HEK293T (cell line): Measurements from ENCODE around the gene CYP11A1.

ENCODE experiments used
- CTCF ChIA-PET: fragments of 350-600 bp; formaldehyde crosslinking; extraction: SDS; loops from one replicate; lab custom pipeline; 2021; ENCODE audit warnings: antibody characterized with exemption, inconsistent platforms; lab: Yijun Ruan, JAX
- POLR2A ChIA-PET: fragments of 350-600 bp; formaldehyde crosslinking; extraction: SDS; loops from one replicate; lab custom pipeline; 2020; ENCODE audit warnings: antibody characterized with exemption, inconsistent platforms; lab: Yijun Ruan, JAX
- DNase-seq: peaks from one replicate; pipeline ENCODE4 v3.0.0; 2012; ENCODE audit warnings: mixed read lengths; ENCODE audit errors: extremely low spot score
- ARNT ChIP-seq: fragments of 450-650 bp; IDR thresholded peaks from 2 replicates; pipeline ENCODE4 v1.6.1; 2017; ENCODE audit warnings: mild to moderate bottlenecking
- BHLHE40 ChIP-seq: fragments of 450-650 bp; IDR thresholded peaks from 2 replicates; pipeline ENCODE4 v1.6.1; 2016; ENCODE audit warnings: mild to moderate bottlenecking, moderate library complexity, borderline replicate concordance
- CTBP1 ChIP-seq: fragments of 450-650 bp; IDR thresholded peaks from 2 replicates; pipeline ENCODE4 v1.6.1; 2016; ENCODE audit warnings: borderline replicate concordance
- ELF4 ChIP-seq: fragments of 450-650 bp; IDR thresholded peaks from 2 replicates; pipeline ENCODE4 v1.6.1; 2017; ENCODE audit warnings: antibody characterized with exemption
- FOXA1 ChIP-seq: fragments of 450-650 bp; IDR thresholded peaks from 2 replicates; pipeline ENCODE4 v1.6.1; 2016; ENCODE audit warnings: mild to moderate bottlenecking
- FOXK2 ChIP-seq: fragments of 450-650 bp; IDR thresholded peaks from 2 replicates; pipeline ENCODE4 v1.6.1; 2016; ENCODE audit warnings: mild to moderate bottlenecking
- FOXM1 ChIP-seq: fragments of 450-650 bp; IDR thresholded peaks from 2 replicates; pipeline ENCODE4 v1.6.1; 2017; ENCODE audit warnings: mild to moderate bottlenecking, borderline replicate concordance
- HDGF ChIP-seq: fragments of 450-650 bp; IDR thresholded peaks from 2 replicates; pipeline ENCODE4 v1.6.1; 2017; ENCODE audit warnings: antibody characterized with exemption, borderline replicate concordance
- L3MBTL2 ChIP-seq: fragments of 450-650 bp; conservative IDR thresholded peaks from 2 replicates; pipeline ENCODE4 v1.6.1; 2016; ENCODE audit warnings: mild to moderate bottlenecking
- LEF1 ChIP-seq: fragments of 450-650 bp; IDR thresholded peaks from 2 replicates; pipeline ENCODE4 v1.6.1; 2017; ENCODE audit warnings: mild to moderate bottlenecking, borderline replicate concordance
- NFRKB ChIP-seq: fragments of 450-650 bp; IDR thresholded peaks from 2 replicates; pipeline ENCODE4 v1.6.1; 2016; ENCODE audit warnings: mild to moderate bottlenecking, moderate library complexity
- SP1 ChIP-seq: fragments of 450-650 bp; IDR thresholded peaks from 2 replicates; pipeline ENCODE4 v1.6.1; 2017
- SUZ12 ChIP-seq: fragments of 450-650 bp; IDR thresholded peaks from 2 replicates; pipeline ENCODE4 v1.6.1; 2016; ENCODE audit warnings: mild to moderate bottlenecking
- TARDBP ChIP-seq: fragments of 450-650 bp; IDR thresholded peaks from 2 replicates; pipeline ENCODE4 v1.6.1; 2016
- ZNF384 ChIP-seq: fragments of 450-650 bp; IDR thresholded peaks from 2 replicates; pipeline ENCODE4 v1.6.1; 2016
- TF ChIP-seq, protein P1 (sequence below): fragments of 450-650 bp; IDR thresholded peaks from 2 replicates; pipeline ENCODE4 v1.6.1; 2016

The CYP11A1 gene

GRCh38 chr15:74406992-74407705 is 39.7 kb upstream of the CYP11A1 start:
- DNase-seq, result peak; percentile 32
- TF ChIP-seq CTBP1 (no peak), FOXA1 (no peak), LEF1 (no peak), SP1 (no peak), FOXK2 (no peak), ARNT (no peak), SUZ12 (no peak), TARDBP (no peak), HDGF (no peak), L3MBTL2 (no peak), NFRKB (no peak), ZNF384 (no peak), ELF4 (no peak), FOXM1 (no peak), BHLHE40 (no peak)
- TF ChIP-seq, protein P1, sequence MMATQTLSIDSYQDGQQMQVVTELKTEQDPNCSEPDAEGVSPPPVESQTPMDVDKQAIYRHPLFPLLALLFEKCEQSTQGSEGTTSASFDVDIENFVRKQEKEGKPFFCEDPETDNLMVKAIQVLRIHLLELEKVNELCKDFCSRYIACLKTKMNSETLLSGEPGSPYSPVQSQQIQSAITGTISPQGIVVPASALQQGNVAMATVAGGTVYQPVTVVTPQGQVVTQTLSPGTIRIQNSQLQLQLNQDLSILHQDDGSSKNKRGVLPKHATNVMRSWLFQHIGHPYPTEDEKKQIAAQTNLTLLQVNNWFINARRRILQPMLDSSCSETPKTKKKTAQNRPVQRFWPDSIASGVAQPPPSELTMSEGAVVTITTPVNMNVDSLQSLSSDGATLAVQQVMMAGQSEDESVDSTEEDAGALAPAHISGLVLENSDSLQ, result no peak
- CTCF ChIA-PET, result interaction anchor here (0.6 kb wide), 1 partner anchor 25 kb away, joined by 3 read pairs; no protein-coding TSS in a partner anchor
- POLR2A ChIA-PET, result interaction anchor here (1.0 kb wide), 1 partner anchor 191 kb away, joined by 3 read pairs; no protein-coding TSS in a partner anchor

- no peak for DNase-seq
- CTCF ChIA-PET, result no interaction called here
- POLR2A ChIA-PET, result interaction anchor here (1.0 kb wide), 1 partner anchor 192 kb away, joined by 3 read pairs; no protein-coding TSS in a partner anchor
- TF ChIP-seq NFRKB (no peak), ELF4 (no peak), FOXK2 (no peak), SUZ12 (no peak)
Observed at GRCh38 chr15:74406517-74406916, 39.1 kb upstream of the CYP11A1 start.

GRCh38 chr15:74405823-74406222 is 38.4 kb upstream of the CYP11A1 start:
- no peak for TF ChIP-seq NFRKB
- TF ChIP-seq SUZ12, result no peak
- no peak for TF ChIP-seq HDGF
- TF ChIP-seq TARDBP, result no peak
- TF ChIP-seq LEF1, result no peak
- no peak for TF ChIP-seq SP1
- TF ChIP-seq ARNT, result no peak
- TF ChIP-seq FOXA1, result no peak
- no peak for TF ChIP-seq FOXK2
- no peak for TF ChIP-seq CTBP1
- TF ChIP-seq, protein P1, result no peak
- no peak for TF ChIP-seq BHLHE40
- no peak for TF ChIP-seq ELF4
- no peak for DNase-seq
- CTCF ChIA-PET, result interaction anchor here (1.5 kb wide), 1 partner anchor 23 kb away, joined by 4 read pairs; no protein-coding TSS in a partner anchor
- POLR2A ChIA-PET, result no interaction called here

- POLR2A ChIA-PET, result interaction anchor here (0.9 kb wide), 1 partner anchor 57 kb away, joined by 3 read pairs; the partner anchor contains the start of gene UBL7
- DNase-seq, result no peak
- CTCF ChIA-PET, result interaction anchor here (0.8 kb wide), 1 partner anchor 28 kb away, joined by 4 read pairs; no protein-coding TSS in a partner anchor
- no peak for TF ChIP-seq FOXA1
Observed at GRCh38 chr15:74403991-74404563, 36.6 kb upstream of the CYP11A1 start.

- no peak for DNase-seq
- ChIA-PET CTCF (interaction anchor here (0.8 to 0.9 kb wide), 2 partner anchors 9 to 28 kb away, joined by 4 read pairs; no protein-coding TSS in a partner anchor), POLR2A (interaction anchor here (0.9 kb wide), 1 partner anchor 57 kb away, joined by 3 read pairs; the partner anchor contains the start of gene UBL7)
- TF ChIP-seq LEF1, result no peak
Observed at GRCh38 chr15:74403588-74403919, 36.1 kb upstream of the CYP11A1 start.

GRCh38 chr15:74402873-74403587 is 35.6 kb upstream of the CYP11A1 start:
- CTCF ChIA-PET, result interaction anchor here (0.8 to 0.9 kb wide), 2 partner anchors 10 to 27 kb away, joined by 4 read pairs; no protein-coding TSS in a partner anchor
- no peak for TF ChIP-seq ZNF384
- no peak for TF ChIP-seq NFRKB
- no peak for TF ChIP-seq CTBP1
- no peak for TF ChIP-seq ELF4
- TF ChIP-seq L3MBTL2, result no peak
- TF ChIP-seq, protein P1, result no peak
- no peak for TF ChIP-seq BHLHE40
- TF ChIP-seq FOXM1, result no peak
- no peak for TF ChIP-seq TARDBP
- TF ChIP-seq SP1, result no peak
- POLR2A ChIA-PET, result interaction anchor here (0.9 kb wide), 1 partner anchor 58 kb away, joined by 3 read pairs; the partner anchor contains the start of gene UBL7
- DNase-seq, result no peak
